IPS-15b (cell line): ENCODE data around the gene SLCO2A1.

Experiments
- H3K27me3 ChIP-seq: one replicate; pipeline ENCODE4 v1.6.1; 2013; ENCODE audit warnings: low read length; ENCODE audit not compliant: control insufficient read depth, insufficient read depth
- H3K36me3 ChIP-seq: one replicate; pipeline ENCODE4 v1.6.1; 2013; ENCODE audit warnings: low read length; ENCODE audit not compliant: control insufficient read depth, insufficient read depth
- H3K4me1 ChIP-seq: one replicate; pipeline ENCODE4 v1.6.1; 2013; ENCODE audit warnings: mild to moderate bottlenecking, low read length; ENCODE audit not compliant: control insufficient read depth, insufficient read depth
- H3K4me3 ChIP-seq: one replicate; pipeline ENCODE4 v1.5.1; 2013; ENCODE audit warnings: low read depth, low read length
- H3K9ac ChIP-seq: one replicate; pipeline ENCODE4 v1.6.1; 2013; ENCODE audit warnings: low read depth, mild to moderate bottlenecking, low read length
- H3K9me3 ChIP-seq: one replicate; pipeline ENCODE4 v1.6.1; 2013; ENCODE audit warnings: mild to moderate bottlenecking, low read length; ENCODE audit not compliant: control insufficient read depth, insufficient read depth

Gene SLCO2A1

DNA sequence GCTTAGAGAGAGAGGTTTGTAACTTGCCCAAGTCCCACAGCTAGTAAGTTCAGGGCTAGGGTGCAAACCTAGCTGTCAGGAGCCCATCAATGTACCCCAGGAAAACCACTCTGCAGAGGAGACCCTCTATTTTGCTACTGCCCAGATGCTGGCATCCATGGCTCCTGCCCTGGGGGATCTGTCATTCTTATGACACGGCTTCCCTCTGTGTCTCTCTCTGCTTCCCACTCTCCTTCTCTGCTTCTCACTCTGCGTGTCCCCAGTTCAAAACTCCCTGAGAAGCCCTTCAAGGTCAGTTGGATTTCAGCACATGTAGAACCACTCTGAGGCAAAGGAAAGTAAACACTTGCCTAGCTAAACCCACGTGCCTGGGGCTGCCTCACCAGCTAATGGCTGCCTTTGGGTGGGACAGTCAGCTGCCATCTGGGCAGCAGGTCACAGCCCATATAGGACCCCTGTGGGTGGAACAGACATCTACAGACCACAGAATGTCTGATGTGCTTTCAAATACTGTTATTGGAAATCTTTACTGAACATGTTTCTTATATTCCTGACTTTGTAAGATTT lies 29.4 kb upstream of the SLCO2A1 start:
- H3K4me1 ChIP-seq = peaks cover 4% of the 10 kb centered on the region
- no peaks in the 10 kb centered on the region for H3K9me3 ChIP-seq
- H3K27me3 ChIP-seq = no peaks in the 10 kb centered on the region
- H3K9ac ChIP-seq = no peak overlapping the region
- no peaks in the 10 kb centered on the region for H3K36me3 ChIP-seq
- H3K4me3 ChIP-seq = no peak overlapping the region

DNA sequence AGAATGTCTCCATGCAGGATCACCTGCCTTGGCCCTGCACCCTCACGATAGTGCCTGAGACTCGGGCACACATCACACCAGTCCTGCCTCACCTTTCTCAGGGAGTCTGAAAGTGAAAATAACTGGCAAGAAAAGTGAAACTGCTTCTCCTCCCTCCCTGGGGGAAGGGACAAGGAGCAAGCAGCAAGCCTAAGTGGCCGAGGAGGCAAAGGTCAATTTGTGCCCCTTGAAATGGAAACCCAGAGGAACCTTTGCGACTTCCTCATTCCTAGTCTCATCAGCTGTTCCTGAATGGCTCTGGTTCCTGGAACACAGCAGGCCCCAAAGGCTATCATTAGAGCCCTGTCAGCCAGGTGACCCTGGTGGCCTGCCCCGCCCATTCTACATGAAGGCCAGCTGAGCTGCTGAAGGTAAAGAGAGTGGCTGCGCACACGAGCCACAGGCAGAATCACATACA lies 28.0 kb upstream of the SLCO2A1 start:
- H3K9ac ChIP-seq = no peak overlapping the region
- peaks cover 4% of the 10 kb centered on the region for H3K4me1 ChIP-seq
- no peak overlapping the region for H3K4me3 ChIP-seq
- no peaks in the 10 kb centered on the region for H3K36me3 ChIP-seq
- H3K9me3 ChIP-seq = no peaks in the 10 kb centered on the region
- no peaks in the 10 kb centered on the region for H3K27me3 ChIP-seq

DNA sequence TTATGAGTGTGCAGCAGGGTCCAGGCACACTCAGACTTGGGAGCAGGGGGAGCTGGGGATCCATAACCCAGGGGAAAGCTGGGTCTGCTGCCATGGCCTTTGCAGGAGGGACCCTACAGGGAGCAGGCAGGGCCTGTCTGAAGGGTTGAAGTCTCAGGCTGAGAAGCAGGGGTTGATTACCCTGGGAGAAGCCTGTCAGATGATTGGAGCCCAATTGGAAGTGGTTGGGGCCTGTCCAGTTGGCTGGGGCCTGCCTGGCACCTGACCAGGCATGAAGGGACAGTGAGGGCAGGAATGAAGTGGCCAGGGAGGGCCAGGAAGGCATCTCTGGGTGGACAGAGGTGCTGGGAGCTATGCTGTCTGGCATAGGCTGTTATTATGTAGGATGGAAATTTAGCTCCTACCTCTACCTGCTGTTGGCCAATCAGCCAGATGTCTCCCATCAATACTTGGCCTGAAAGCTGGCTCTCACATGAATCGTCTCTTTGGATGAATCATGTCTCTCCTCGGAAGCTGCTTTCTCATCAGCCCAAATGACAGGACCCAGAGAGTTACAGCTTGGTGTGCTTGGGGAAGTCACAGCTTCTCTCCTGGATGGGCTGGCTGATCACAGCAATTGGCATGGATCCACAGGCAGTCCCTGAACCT lies 27.4 kb upstream of the SLCO2A1 start:
- Histone ChIP-seq H3K4me1 (peaks cover 4% of the 10 kb centered on the region), H3K36me3 (no peaks in the 10 kb centered on the region), H3K9ac (no peak overlapping the region), H3K9me3 (no peaks in the 10 kb centered on the region), H3K27me3 (no peaks in the 10 kb centered on the region), H3K4me3 (no peak overlapping the region)

DNA sequence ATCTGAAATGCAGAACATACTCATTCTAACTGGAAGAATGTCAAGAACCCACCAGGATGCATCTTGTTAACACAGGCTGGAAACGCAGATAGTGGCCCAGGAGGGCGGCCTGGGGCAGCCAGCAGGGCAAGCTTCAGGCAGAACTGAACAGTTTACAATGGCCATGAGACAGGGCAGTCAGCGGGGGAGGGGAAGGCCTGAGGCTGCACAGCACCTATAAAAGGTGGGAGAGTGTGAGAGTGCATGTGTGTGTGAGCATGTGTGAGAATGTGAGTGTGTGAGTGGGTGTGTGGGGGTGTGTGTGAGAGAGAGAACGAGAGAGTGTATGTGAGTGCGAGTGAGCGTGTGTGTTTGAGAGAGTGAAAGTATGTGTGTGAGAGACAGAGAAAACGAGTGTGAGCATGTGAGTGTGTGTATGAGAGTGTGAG lies 26.8 kb upstream of the SLCO2A1 start:
- Histone ChIP-seq H3K27me3 (no peaks in the 10 kb centered on the region), H3K4me1 (peaks cover 4% of the 10 kb centered on the region), H3K9ac (no peak overlapping the region)

DNA sequence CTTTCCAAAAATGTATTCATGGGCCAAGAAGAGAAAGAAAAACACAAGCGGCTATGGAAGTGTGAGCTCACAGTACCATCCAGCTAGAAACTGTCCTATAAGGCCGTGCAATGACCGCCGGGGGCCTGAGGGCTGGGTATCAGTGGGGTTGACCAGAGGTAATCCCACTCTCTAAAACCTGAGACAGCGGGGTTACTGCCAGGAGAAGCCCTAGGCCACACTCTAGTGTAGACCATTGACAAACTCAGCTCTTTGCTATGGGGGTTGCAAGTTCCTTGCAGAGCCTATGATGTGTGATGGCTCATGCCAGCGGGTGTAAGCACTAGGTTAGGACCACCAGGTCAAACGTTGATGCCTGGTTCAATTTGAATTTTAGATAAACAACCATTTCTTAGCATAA lies 25.9 kb upstream of the SLCO2A1 start:
- Histone ChIP-seq H3K27me3 (no peaks in the 10 kb centered on the region), H3K9ac (no peak overlapping the region), H3K4me1 (peaks cover 4% of the 10 kb centered on the region), H3K9me3 (no peaks in the 10 kb centered on the region), H3K36me3 (no peaks in the 10 kb centered on the region), H3K4me3 (no peak overlapping the region)

More for the DNA sequence above, 26.8 kb upstream of the SLCO2A1 start:
- Histone ChIP-seq H3K9me3 (no peaks in the 10 kb centered on the region), H3K4me3 (no peak overlapping the region), H3K36me3 (no peaks in the 10 kb centered on the region)

DNA sequence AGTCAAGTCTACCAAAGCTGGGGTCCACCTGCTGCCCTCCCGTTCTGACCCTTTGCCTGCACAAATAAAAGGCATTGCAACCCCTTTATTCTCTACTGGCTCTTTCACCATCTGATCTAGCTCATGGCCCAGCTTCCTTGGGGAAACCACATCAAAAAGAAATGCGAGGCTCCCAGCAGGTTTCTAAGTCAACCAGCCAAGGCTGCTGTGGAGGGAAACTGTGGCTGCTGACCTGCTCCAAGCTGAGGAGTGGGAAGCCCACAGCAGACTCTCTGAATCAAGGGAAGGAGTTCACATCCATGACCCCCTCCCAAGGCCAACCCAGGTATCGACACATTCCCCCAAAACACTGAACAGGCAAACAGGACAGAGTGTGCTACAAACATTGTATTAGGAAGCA lies 25.2 kb upstream of the SLCO2A1 start:
- Histone ChIP-seq H3K4me3 (no peak overlapping the region), H3K9me3 (no peaks in the 10 kb centered on the region), H3K9ac (no peak overlapping the region), H3K36me3 (no peaks in the 10 kb centered on the region), H3K4me1 (peaks cover 4% of the 10 kb centered on the region), H3K27me3 (no peaks in the 10 kb centered on the region)

DNA sequence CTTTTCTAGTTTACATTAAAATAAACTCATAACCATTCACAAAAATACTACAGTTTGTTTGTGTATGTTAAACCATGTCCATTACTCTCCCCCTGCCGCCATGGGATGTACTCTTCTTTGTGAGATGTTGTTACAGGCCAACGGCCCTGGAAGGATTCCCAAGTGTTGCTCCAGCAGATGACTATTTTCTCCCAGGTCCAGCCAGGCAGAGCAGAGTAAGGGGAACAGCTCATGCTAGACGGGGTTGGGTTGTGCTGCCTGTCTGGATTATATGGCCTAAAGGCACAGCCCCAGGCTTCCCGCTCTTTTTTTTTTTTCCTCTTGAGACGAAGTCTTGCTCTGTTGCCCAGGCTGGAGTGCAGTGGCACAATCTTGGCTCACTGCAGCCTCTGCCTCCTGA lies 24.5 kb upstream of the SLCO2A1 start:
- Histone ChIP-seq H3K9ac (no peak overlapping the region), H3K9me3 (no peaks in the 10 kb centered on the region), H3K27me3 (no peaks in the 10 kb centered on the region), H3K36me3 (no peaks in the 10 kb centered on the region), H3K4me3 (no peak overlapping the region), H3K4me1 (peaks cover 4% of the 10 kb centered on the region)

DNA sequence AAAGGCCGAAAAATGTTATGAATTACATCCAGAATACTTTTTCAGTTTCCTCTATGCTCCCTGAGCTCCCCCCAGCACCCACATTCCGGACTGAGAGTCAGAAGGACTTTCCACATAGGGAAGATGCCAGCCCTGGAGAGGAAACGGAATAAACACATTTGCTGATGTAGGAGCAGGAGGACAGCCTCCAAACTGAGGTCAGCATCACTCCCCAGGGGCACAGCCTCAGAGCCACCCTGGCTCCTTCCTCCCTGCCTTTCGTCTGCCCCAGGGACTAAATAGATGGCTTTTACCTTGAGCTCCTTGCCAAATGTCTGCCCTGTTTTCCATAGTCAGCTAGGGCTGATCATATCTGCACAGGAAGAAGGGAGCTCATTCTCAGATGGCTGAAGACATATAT lies 22.6 kb upstream of the SLCO2A1 start:
- peaks cover 2% of the 10 kb centered on the region for H3K4me1 ChIP-seq
- no peaks in the 10 kb centered on the region for H3K9me3 ChIP-seq
- no peaks in the 10 kb centered on the region for H3K27me3 ChIP-seq
- H3K9ac ChIP-seq = no peak overlapping the region
- H3K4me3 ChIP-seq = no peak overlapping the region
- H3K36me3 ChIP-seq = no peaks in the 10 kb centered on the region

DNA sequence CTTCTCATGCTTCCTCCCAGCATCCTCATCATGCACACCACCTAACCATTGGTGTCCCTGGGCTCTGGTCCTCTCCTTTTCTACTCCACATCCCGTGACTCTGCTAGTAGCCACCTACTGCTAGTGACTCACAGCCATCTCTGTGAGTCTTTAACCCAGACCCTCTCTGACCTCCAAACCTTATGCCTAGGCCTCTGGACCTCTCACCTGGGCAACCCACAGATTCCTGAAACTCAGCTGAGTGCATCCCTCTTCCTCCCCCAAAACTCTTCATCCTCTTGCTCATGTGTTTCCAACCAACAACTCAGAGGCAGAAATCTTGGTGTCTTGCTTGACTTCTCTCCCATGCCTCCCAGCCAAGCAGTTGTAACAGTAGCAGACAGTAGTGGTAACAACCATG lies 20.0 kb upstream of the SLCO2A1 start:
- no peak overlapping the region for H3K9ac ChIP-seq
- H3K4me3 ChIP-seq = no peak overlapping the region
- no peaks in the 10 kb centered on the region for H3K9me3 ChIP-seq
- H3K27me3 ChIP-seq = no peaks in the 10 kb centered on the region
- no peaks in the 10 kb centered on the region for H3K4me1 ChIP-seq
- H3K36me3 ChIP-seq = no peaks in the 10 kb centered on the region

DNA sequence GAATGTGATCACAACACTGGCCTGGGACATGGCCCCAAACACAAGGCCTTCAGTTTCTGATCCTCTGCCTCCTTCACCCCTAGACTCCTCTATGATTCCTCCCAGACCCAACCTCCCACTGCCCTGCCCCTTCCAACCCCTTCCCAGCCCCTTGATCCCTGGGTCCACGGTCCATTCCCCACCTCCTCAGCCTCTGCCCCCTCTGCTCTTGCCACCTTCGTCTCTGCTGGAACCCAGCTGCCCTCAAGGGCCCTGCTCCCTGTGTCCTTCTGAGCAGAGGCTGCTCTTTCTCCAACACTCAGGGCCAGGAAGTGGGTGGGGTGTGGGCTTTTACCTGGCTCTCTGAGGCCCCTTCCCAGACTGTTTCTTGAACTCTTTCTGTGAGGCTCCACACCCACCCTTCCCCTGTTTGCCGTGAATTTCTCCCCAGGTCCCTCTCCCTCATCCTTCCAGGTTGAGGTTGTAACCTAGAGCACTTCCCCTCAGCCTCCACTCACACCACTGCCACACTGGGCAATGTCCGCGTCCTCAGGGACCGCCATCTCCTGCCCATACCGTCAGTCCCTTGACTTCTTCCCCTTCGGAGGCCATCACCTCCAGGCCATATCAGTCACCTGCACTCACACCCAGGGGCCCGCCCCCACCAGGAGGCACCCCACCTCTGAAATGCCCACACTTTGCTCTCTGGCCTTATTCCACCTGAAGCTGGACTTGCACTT lies 18.7 kb upstream of the SLCO2A1 start:
- no peaks in the 10 kb centered on the region for H3K4me1 ChIP-seq
- no peak overlapping the region for H3K4me3 ChIP-seq
- no peak overlapping the region for H3K9ac ChIP-seq
- no peaks in the 10 kb centered on the region for H3K9me3 ChIP-seq
- H3K27me3 ChIP-seq = no peaks in the 10 kb centered on the region
- H3K36me3 ChIP-seq = no peaks in the 10 kb centered on the region

DNA sequence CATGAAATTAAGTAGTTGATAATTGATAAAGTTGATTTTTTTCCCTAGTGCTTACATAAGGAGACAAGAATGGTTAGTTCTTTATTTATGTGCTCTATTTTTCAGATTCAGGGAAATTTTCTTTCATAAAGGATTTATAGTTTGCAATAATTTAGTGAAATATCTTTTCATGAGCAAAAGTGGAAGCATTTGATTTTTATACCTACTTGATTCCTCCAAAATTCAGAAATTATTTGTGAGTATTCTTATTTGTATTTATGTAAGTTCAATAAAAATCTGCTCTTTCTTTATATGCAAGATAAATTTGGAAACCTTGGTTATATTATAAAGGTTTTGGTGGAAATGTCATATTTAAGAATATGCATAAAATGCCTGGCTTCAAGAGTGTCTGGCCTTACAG lies 14.7 kb upstream of the SLCO2A1 start:
- Histone ChIP-seq H3K4me1 (no peaks in the 10 kb centered on the region), H3K9ac (no peak overlapping the region), H3K27me3 (no peaks in the 10 kb centered on the region)

DNA sequence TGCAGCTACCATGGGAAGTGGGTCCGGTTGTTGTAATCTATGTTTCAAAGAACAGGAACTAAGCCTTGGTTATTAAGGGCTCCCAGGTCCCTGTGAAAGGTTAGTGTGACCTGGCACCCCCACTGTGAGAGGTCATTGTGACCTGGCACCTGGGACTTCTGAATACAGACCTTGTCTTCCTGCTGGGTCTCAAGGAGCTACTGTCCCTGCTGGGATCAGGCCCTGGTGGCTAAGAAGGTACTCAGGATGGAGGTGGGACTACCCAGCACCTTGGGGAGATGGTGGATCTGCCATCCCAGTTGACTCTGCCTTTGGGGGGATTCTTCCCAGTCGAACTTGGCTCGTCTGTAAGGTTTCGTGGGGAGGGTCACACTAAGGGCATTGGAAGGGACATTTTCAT lies 10.3 kb upstream of the SLCO2A1 start:
- H3K9ac ChIP-seq = no peak overlapping the region

More for the DNA sequence above, 14.7 kb upstream of the SLCO2A1 start:
- no peaks in the 10 kb centered on the region for H3K9me3 ChIP-seq
- H3K4me3 ChIP-seq = no peak overlapping the region
- no peaks in the 10 kb centered on the region for H3K36me3 ChIP-seq

More for the DNA sequence above, 10.3 kb upstream of the SLCO2A1 start:
- Histone ChIP-seq H3K9me3 (no peaks in the 10 kb centered on the region), H3K36me3 (no peaks in the 10 kb centered on the region), H3K27me3 (no peaks in the 10 kb centered on the region), H3K4me3 (no peak overlapping the region), H3K4me1 (peaks cover 3% of the 10 kb centered on the region)
